Naive thymus-derived CD4-positive, alpha-beta T cell (primary cell): ENCODE results near the gene GPR85. TPM values are rescaled to one million over a fixed set of nuclear protein-coding genes. Genes with fewer than 3 reads are reported as not detected.

Experiments
- ATAC-seq: fragments of 150-1000 bp; cut with Tn5 transposase; 2 replicates; pipeline ENCODE4 v1.10.0; 2021; ENCODE audit warnings: mild to moderate bottlenecking, moderate library complexity
- CTCF ChIA-PET: fragments of 350-600 bp; sonication (Branson Sonifier 250); formaldehyde crosslinking; loops from one replicate; lab custom pipeline; 2021; ENCODE audit warnings: antibody characterized with exemption; lab: Charles Lee
- POLR2A ChIA-PET: fragments of 350-600 bp; sonication (Branson Sonifier 250); formaldehyde crosslinking; loops from one replicate; lab custom pipeline; 2021; ENCODE audit warnings: antibody characterized with exemption, inconsistent platforms; lab: Charles Lee
- DNase-seq, 9 donors: peaks; one replicate each; pipeline versions ENCODE4 v3.0.0 to v3.0.0-alpha.2; 2020 to 2022; ENCODE audit warnings: mixed read lengths in 1 of 9
- H3K27ac ChIP-seq: one replicate; pipeline ENCODE4 v1.7.0; 2013; ENCODE audit warnings: mild to moderate bottlenecking, low read depth, low read length, moderate library complexity
- H3K27me3 ChIP-seq, 2 donors: one replicate each; pipeline ENCODE4 v1.7.0; 2013; ENCODE audit warnings: low read length in 2 of 2, mild to moderate bottlenecking in 2 of 2, moderate library complexity in 2 of 2; ENCODE audit not compliant: control insufficient read depth in 2 of 2, insufficient read depth in 2 of 2
- H3K36me3 ChIP-seq, 3 experiments: 1 replicate in 2 of 3; 2 replicates in 1 of 3; pipeline ENCODE4 v1.7.0; 2013; ENCODE audit warnings: low read length in 3 of 3, mild to moderate bottlenecking in 3 of 3, moderate library complexity in 1 of 3; ENCODE audit not compliant: insufficient read depth in 3 of 3, control insufficient read depth in 2 of 3
- H3K4me1 ChIP-seq, 2 donors: one replicate each; pipeline ENCODE4 v1.7.0; 2013; ENCODE audit warnings: low read length in 2 of 2, mild to moderate bottlenecking in 2 of 2, moderate library complexity in 1 of 2; ENCODE audit not compliant: control insufficient read depth in 2 of 2, insufficient read depth in 2 of 2
- H3K4me3 ChIP-seq: 2 replicates; pipeline ENCODE4 v1.7.0; 2013; ENCODE audit warnings: mild to moderate bottlenecking, low read length
- H3K9me3 ChIP-seq, 3 experiments: 1 replicate in 2 of 3; 2 replicates in 1 of 3; pipeline ENCODE4 v1.7.0; 2013; ENCODE audit warnings: low read length in 3 of 3; ENCODE audit not compliant: control insufficient read depth in 2 of 3
- H3K27ac Mint-ChIP-seq, 9 donors: one replicate each; pipeline ENCODE4 v1.8.0; 2020 to 2022; ENCODE audit warnings: mixed read lengths in 9 of 9, mild to moderate bottlenecking in 8 of 9, moderate library complexity in 5 of 9, inconsistent platforms in 2 of 9
- H3K27me3 Mint-ChIP-seq, 5 donors: one replicate each; pipeline ENCODE4 v1.8.0; 2021 to 2022; ENCODE audit warnings: mixed read lengths in 5 of 5, mild to moderate bottlenecking in 1 of 5
- H3K36me3 Mint-ChIP-seq, 5 donors: one replicate each; pipeline ENCODE4 v1.8.0; 2020 to 2022; ENCODE audit warnings: mixed read lengths in 5 of 5, mild to moderate bottlenecking in 3 of 5, inconsistent platforms in 1 of 5
- H3K4me1 Mint-ChIP-seq, 7 donors: one replicate each; pipeline ENCODE4 v1.8.0; 2020 to 2022; ENCODE audit warnings: mixed read lengths in 7 of 7, mild to moderate bottlenecking in 3 of 7, inconsistent platforms in 1 of 7
- H3K4me3 Mint-ChIP-seq, 10 donors: one replicate each; pipeline ENCODE4 v1.8.0; 2020 to 2022; ENCODE audit warnings: mild to moderate bottlenecking in 10 of 10, mixed read lengths in 10 of 10, moderate library complexity in 6 of 10, inconsistent platforms in 2 of 10
- H3K9me3 Mint-ChIP-seq, 11 donors: one replicate each; pipeline ENCODE4 v1.8.0; 2020 to 2022; ENCODE audit warnings: mixed read lengths in 11 of 11, mild to moderate bottlenecking in 4 of 11, inconsistent platforms in 1 of 11, moderate library complexity in 1 of 11
- intact Hi-C, 2 donors: fragments of 100-400 bp; cut with micrococcal nuclease; formaldehyde crosslinking; loops; one replicate each; pipeline ENCODE4 v1.15.1; 2023
- polyA plus RNA-seq, 2 donors: library from polyadenylated mRNA; unstranded; fragments of 300-500 nt; fragmentation: Illumina TruSeq; gene quantifications; one replicate each; pipeline ENCODE4 v1.2.3, GENCODE V29; 2021
- total RNA-seq, 6 experiments: library from RNA in 5 of 6; stranded (reverse) in 5 of 6; gene quantifications; 1 replicate in 5 of 6; 2 replicates in 1 of 6; pipeline ENCODE4 v1.2.3 and lab custom pipeline; 2021 to 2026

The GPR85 gene
- total and polyA plus RNA-seq, 7 experiments from 2014 or later, result 0.13 TPM; not detected in 6

DNA sequence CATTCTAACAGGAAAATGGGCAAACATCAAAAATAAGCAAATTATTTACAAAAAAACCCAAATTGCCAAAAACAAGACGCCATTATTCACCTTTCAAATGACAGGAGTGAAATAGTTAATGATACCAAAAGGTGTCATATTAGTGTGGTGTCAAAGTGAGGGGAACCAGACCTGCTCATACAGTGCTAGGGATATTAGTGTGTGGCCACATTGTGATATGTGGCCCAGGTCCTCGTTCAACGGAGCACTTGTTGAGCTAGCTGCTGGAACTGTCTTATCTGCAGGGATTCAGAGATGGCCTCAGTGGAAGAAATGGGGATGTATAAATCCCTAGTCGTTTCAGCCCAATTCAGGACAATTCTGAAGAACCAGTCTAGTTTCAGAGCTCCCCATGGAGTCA is 41.2 kb downstream of the GPR85 start:
- ChIA-PET POLR2A (no interaction called here), CTCF (no interaction called here)
- Mint-ChIP-seq H3K27me3 (peaks cover 0 to 33% (median 26%) of the 10 kb centered on the region in 5 donors), H3K4me3 (no peak overlapping the region), H3K9me3 (peaks cover 0 to 12% (median 3%) of the 10 kb centered on the region in 11 donors), H3K4me1 (no peaks in the 10 kb centered on the region), H3K27ac (no peak overlapping the region), H3K36me3 (no peaks in the 10 kb centered on the region)
- Histone ChIP-seq H3K4me1 (no peaks in the 10 kb centered on the region), H3K36me3 (no peaks in the 10 kb centered on the region), H3K9me3 (no peaks in the 10 kb centered on the region), H3K4me3 (no peak overlapping the region), H3K27ac (no peak overlapping the region), H3K27me3 (no peaks in the 10 kb centered on the region)
- ATAC-seq (no peak), DNase-seq (no peak)
- intact Hi-C loops, result no loop called here

- ChIA-PET CTCF (no interaction called here), POLR2A (no interaction called here)
- no peak for ATAC-seq
- DNase-seq, result no peak
- H3K27ac ChIP-seq, result no peak overlapping the region
- no peaks in the 10 kb centered on the region for H3K9me3 ChIP-seq
- H3K36me3 ChIP-seq, result no peaks in the 10 kb centered on the region
- Mint-ChIP-seq H3K4me3 (no peak overlapping the region), H3K27ac (no peak overlapping the region), H3K36me3 (no peaks in the 10 kb centered on the region), H3K27me3 (peaks cover 0 to 37% (median 22%) of the 10 kb centered on the region in 5 donors), H3K4me1 (no peaks in the 10 kb centered on the region), H3K9me3 (peaks cover 0 to 4% (median 0%) of the 10 kb centered on the region in 11 donors)
- H3K4me1 ChIP-seq, result no peaks in the 10 kb centered on the region
- intact Hi-C loops, result no loop called here
- H3K27me3 ChIP-seq, result peaks cover 0 to under 1% of the 10 kb centered on the region in 2 donors
- H3K4me3 ChIP-seq, result no peak overlapping the region
These were observed 42.2 kb downstream of the GPR85 start for GRCh38 chr7:113044394-113044793.

DNA sequence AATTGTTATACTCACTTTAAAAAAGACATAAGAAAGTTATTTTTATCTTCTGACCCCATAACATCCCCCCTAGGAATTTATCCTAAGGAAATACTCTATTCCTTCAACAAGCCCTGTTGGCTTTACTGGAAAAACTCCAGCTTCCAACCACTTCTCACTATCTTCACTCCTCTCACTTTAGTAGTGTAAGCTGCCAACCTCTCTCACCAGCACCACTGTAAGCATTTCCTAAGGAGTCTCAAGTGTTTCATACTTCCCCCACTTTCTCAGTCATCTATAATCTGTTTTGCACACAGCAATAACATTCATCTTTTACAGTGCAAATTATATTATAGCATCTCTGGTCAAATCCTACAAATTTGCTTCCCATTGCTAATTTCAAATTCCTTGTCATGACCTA is 45.8 kb downstream of the GPR85 start:
- Mint-ChIP-seq H3K4me3 (no peak overlapping the region), H3K9me3 (peaks cover 0 to 1% (median 0%) of the 10 kb centered on the region in 11 donors), H3K4me1 (no peaks in the 10 kb centered on the region), H3K27ac (no peak overlapping the region), H3K36me3 (no peaks in the 10 kb centered on the region), H3K27me3 (peaks cover 0 to 49% (median 28%) of the 10 kb centered on the region in 5 donors)
- no peaks in the 10 kb centered on the region for H3K9me3 ChIP-seq
- DNase-seq (no peak), ATAC-seq (no peak)
- H3K4me3 ChIP-seq, result no peak overlapping the region
- POLR2A ChIA-PET, result no interaction called here
- peaks cover 0 to 3% of the 10 kb centered on the region in 2 donors for H3K27me3 ChIP-seq
- CTCF ChIA-PET, result no interaction called here
- intact Hi-C loops, result no loop called here
- no peaks in the 10 kb centered on the region for H3K4me1 ChIP-seq
- H3K27ac ChIP-seq, result no peak overlapping the region
- H3K36me3 ChIP-seq, result no peaks in the 10 kb centered on the region

- no peaks in the 10 kb centered on the region for H3K4me1 ChIP-seq
- ATAC-seq (no peak), DNase-seq (no peak)
- H3K9me3 ChIP-seq, result no peaks in the 10 kb centered on the region
- peaks cover 0 to 30% (median 25%) of the 10 kb centered on the region in 5 donors for H3K27me3 Mint-ChIP-seq
- CTCF ChIA-PET, result no interaction called here
- POLR2A ChIA-PET, result no interaction called here
- no peaks in the 10 kb centered on the region for H3K4me1 Mint-ChIP-seq
- H3K27ac Mint-ChIP-seq, result no peak overlapping the region
- peaks cover 0 to 5% (median 0%) of the 10 kb centered on the region in 11 donors for H3K9me3 Mint-ChIP-seq
- no peak overlapping the region for H3K27ac ChIP-seq
- H3K36me3 Mint-ChIP-seq, result no peaks in the 10 kb centered on the region
- intact Hi-C loops, result no loop called here
- no peaks in the 10 kb centered on the region for H3K27me3 ChIP-seq
- no peaks in the 10 kb centered on the region for H3K36me3 ChIP-seq
- no peak overlapping the region for H3K4me3 ChIP-seq
- no peak overlapping the region for H3K4me3 Mint-ChIP-seq
These were observed 52.7 kb downstream of the GPR85 start for GRCh38 chr7:113033959-113034358.

Other genes starting within 250 kb of the GPR85 start
- 10 to 100 TPM in 3 of 5 experiments, 1 to 10 TPM in 2; 9.3 to 21.0 (median 20.5) TPM for gene SMIM30, start 31.7 kb upstream of the GPR85 start, total RNA-seq
- 10 to 100 TPM; 29.1 to 58.8 TPM for gene SMIM30, start 31.7 kb upstream of the GPR85 start, polyA plus RNA-seq